NCI-H345 (cell line): Measurements from ENCODE around the gene C20orf141.
"Not testable (repeated sequence)": the region's sequence is repeated elsewhere in the genome, so short reads cannot be mapped to it uniquely, and the experiment has no call there.

Experiments
- DNase-seq: peaks from one replicate; lab custom pipeline; 2025; lab: John Stamatoyannopoulos, UW

The C20orf141 gene, protein sequence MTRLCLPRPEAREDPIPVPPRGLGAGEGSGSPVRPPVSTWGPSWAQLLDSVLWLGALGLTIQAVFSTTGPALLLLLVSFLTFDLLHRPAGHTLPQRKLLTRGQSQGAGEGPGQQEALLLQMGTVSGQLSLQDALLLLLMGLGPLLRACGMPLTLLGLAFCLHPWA

DNA sequence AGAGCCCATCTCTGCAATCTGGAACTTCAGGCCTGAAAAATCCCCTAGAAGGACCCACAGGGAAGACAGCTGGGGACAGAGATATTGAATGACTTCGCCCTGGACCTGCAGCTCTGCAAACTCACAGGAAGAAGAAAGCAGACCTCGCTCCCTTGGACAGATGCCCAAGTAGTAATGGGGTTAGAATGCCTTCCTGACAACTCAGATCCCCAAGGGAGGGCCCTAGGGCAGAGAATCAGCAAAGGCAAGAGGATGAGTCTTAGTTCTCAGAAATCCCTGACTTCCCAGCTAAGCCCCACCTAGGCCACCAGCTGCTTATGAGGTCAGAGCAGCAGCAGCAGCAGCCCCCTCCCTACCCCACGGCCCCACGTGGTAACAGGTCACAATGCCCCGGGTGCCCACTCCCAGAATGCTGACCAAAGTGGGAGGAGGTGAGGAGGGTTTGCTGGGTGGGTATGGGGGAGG is at the start of gene C20orf141:
Gene C20orf141 (plus strand): TSS at position 401 of the 465 bp plus-strand sequence. CDS start 198 bp downstream, outside the sequence.
- no peak for DNase-seq

DNA sequence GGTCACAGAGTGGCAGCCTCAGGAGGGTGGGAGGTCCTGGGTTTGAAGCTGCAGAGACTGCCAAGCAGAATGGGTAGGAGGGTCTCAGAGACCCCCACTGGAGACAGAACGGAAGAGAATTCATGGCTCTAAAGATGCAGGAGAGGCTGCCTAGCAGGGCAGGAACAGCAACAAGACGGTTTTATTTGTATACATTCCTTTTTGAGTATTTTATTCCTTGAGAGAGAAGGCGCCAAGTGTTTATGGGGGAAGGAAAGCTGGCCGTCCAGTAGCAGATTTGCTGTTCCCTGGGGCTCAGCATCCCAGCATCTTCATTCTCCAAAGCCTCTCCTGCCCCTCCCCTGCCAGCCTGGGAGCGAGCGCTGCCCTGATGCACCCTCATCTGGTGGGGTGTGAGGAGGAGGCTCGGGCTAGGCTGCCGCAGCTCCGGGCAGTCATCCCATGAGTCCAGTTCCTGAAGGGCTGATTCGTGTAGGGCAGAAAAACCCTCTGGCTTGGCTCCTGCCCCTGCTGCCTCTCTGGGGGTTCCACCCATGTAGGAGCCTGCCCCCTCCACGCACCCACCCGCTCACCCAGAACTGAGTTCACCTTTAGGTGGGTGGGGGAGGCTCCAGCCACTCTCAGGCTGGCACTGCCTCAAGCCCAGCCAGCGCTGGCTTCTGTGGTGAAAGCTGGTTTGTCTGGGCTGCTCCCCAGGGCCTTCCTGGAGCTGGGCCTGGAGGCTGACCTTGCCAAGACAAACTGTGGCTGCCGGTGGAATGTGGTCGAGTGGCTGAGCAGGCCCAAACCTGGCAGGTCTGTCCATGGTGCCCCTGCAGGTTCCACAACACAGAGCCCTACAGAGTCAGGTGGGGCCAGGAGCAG is 46.8 kb upstream of the C20orf141 start:
- no peak for DNase-seq

DNA sequence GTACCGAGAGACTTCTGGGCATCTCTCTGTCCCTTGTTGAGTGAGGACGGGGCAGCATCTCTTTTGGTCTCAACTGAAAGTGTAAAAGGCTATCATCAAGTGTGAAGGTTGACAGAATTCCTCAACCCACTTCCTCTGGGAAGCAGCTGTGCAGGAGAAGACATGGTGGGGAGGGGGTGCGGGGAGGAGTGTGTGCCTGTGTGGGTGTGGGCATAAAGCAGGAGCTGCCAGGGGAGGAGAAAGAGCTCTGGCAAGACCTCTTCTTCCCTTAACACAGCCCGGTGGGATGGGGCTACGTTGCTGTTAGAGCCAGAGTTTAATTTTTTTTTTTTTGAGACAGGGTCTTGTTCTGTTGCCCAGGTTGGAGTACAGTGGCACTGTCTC is 46.2 kb upstream of the C20orf141 start:
- no peak for DNase-seq

DNA sequence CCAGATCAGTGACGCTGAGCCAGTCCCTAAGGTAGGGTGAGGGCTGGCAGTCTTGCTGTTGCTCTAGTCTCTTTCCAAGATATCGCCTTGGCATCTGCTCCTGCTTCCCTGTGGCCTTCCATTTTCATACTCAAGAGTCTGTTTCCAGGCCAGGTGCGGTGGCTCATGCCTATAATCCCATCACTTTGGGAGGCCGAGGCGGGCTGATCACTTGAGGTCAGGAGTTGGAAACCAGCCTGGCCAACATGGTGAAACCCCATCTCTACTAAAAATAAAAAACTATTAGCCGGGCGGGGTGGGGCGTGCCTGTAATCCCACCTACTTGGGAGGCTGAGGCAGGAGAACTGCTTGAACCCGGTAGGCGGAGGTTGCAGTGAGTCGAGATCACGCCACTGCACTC is 44.7 kb upstream of the C20orf141 start:
- DNase-seq = not testable (repeated sequence)

DNA sequence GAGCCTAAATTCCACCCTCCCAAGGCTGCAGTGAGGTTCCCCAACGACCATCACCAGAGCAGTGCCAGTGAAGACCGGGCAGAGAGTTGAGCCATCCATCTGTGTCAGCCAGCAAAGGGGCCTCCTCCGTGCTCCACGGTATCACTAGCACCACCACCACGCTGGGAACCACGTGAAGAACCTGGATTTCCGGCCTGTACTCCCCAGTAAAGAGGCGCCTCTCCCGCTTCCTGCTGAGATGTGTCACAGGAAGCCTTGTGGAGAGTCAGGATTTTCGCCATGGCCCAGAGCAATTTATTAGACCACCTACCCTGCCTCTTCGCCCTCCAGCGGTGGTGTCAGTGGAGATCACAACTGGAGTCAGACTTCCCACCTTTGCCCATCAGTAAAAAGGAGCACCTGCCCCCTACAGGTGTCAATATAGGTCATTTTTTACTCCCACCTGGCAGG is 43.1 kb upstream of the C20orf141 start:
- no peak for DNase-seq

DNA sequence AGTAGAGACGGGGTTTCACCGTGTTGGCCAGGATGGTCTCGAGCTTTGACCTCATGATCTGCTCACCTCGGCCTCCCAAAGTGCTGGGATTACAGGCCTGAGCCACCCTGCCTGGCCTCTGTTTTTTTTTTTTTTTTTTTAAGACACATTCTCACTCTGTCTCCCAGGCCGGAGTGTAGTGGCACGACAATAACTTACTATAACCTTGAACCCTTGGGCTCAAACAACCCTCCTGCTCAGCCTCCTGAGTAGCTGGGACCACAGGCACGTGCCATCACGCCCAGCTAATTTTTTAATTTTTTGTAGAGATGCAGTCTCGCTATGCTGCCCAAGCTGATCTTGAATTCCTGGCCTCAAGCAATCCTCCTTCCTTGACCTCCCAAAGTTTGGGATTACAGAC is 41.0 kb upstream of the C20orf141 start:
- DNase-seq = no peak

DNA sequence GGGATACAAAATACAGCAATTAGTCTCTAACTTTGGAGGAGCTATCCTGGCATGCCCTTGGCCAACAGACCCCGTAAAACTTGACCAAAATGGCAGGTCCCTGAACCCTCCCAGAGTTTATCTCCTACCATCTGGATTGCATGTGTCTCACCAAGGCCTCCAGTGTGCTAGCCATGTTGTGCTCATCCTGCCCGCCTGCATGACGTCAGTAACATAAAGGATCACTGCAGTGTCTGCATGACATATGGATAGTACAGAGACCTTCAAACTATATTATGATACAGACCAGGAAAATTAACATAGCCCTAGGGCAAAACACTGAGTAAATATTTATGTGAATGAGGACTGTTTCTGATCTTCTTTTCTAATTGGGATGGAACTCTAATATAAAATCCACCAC is 39.6 kb upstream of the C20orf141 start:
- DNase-seq = no peak

DNA sequence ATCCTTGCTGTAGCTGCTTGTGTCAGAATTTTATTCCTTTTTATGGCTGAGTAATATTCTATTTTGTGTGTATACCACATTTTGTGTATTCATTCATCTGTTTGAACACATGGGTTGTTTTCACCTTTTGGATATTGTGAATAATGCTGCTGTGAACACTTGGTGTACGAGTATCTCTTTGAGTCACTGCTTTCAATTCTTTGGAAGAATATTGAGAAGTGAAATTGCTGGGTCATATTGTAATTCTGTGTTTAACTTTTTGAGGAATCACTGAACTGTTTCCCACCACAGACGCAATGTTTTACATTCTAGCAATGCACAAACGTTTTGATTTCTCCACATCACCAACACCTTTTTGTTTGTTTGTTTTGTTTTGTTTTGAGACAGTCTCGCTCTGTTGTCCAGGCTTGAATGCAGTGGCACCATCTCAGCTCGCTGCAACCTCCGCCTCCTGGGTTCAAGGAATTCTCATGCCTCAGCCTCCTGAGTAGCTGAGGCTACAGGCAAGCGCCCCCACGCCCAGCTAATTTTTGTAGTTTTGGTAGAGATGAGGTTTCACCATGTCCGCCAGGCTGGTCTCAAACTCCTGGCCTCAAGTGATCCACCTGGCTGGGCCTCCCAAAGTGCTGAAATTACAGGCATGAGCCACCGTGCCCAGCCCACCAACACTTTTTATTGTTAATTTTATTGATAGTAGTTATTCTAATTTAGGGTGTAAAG is 36.0 kb upstream of the C20orf141 start:
- DNase-seq = no peak

DNA sequence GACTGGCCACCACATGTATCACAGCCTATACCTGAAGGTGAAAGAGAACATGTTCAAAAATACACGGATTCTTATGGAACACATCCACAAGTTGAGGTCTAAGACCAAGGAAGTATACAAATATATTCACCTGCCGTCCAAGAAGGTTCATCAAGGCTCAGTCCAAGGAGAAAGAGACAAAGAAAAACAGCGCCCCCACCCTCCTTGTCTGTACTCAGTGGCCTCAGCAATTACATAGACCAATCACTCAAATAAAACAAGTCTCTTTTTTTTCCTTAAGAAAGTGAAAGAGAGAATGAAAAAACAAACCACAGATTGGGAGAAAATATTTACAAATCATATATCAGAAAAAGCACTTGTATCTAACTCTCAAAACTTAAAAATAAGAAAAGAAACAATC is 33.8 kb upstream of the C20orf141 start:
- no peak for DNase-seq

DNA sequence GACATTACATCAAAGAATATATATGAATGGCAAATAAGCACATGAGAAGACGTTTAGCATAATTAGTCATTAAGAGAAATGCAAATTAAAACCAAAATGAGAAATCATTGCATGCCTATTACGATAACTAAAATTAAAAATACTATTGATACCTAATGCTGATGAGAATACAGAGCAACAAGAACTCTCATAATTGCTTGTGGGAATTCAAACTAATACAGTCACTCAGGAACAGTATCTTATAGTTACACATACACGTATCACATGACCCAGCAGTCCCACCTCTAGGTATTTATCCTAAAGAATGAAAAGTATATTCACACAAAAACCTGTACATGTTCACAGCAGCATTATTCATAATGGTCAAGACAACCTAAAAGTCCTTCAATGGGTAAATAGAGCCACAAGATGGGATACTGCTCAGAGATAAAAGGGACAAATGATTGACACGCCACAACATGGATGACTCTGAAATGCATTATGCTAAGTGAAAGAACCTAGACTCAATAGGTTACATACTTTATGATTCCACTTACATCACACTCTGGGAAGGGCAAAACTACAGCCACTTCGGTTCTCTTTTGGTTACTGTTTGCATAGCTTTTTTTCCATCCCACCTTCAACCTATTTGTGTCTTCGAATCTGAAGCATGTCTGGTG is 30.8 kb upstream of the C20orf141 start:
- no peak for DNase-seq

DNA sequence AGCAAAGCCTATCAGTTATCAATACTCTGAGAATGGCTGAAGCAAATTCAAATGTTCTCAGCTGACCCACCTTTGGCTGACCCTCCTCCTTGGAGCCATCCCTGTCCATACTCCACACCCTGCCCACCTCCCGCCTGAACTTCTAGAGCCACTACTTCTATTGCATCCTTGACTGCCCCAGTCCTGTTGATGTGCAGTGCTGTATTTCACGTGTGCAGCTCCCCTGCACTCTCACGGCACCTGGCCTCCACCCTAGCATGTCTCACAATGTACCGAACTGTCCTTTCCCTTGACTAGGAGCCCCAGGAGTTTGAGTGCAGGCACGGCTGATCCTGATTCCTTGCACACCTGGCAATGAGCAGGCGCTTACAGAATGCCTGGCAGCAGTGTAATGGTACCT is 21.3 kb upstream of the C20orf141 start:
- no peak for DNase-seq

DNA sequence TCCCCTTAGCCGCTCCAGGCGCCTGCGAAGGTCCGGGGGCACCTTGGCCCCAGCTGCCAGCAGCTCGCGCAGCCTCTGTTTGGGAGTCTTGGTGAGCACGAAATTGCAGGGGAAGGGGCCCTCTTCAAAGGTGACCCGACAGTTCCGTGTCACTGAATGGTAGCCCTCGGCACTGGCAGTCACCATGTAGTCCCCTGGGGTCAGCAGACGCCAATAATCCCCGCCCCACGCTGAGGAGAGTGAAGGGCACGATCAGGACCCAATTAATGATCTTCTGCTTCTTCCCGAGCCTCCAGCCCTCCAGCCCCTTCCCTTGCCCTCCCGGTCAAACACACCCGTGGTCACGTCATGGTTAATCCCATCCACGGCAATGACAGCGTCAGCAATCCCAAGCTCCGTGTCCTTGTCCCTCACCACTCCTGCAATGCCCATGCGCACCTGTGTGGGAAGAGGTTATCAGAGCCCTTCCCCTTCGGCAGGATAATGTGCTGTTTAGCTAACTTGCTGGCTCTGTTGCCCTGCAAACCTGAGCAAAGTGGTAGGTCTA is 20.5 kb upstream of the C20orf141 start:
- no peak for DNase-seq

DNA sequence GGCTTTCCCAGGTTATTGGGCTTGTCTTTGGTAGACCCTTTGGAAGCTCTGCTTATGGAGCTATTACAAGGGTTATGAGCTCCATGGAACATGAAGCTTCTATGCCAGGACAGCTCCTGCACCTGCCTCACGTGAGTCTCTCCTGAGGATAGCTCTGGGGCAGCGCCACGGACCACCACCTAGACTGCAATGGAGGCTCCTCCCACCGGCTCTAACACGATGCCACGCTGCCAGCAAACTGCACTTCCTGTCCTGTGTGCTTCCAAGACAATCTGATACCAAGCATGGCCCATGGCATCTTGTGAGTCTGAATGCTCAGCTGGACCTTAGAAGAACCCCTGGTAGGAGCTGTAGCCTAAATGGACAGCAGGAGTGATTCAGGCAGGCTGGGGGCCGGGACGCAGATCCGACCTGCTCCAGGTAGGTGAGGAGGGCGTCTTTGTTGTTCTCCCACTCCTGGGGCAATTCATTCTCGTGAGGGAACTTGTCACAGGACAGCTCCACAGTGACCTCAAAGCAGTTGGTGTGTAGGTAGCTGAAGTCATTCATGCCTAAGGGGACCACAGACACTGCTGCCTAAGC is 19.8 kb upstream of the C20orf141 start:
- DNase-seq = no peak

DNA sequence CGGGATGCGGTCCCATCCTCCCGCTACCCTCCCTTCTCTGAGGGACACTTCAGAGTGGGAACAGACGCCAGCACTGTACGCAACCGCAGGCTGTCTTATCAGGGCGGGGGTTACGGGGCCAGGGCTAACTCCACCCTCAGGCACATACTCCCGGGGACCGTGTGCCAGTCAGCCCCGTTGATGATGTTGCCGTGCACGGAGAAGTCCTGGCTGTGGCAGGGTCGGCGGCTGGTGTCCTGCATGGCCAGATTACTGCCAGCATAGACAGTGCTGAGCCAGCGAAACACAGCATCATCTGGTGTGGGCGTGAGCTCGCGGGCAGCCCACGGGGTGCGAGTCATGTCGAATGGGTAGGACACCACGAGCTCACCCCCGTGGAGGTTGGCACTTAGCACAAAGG is 19.3 kb upstream of the C20orf141 start:
- DNase-seq = no peak

DNA sequence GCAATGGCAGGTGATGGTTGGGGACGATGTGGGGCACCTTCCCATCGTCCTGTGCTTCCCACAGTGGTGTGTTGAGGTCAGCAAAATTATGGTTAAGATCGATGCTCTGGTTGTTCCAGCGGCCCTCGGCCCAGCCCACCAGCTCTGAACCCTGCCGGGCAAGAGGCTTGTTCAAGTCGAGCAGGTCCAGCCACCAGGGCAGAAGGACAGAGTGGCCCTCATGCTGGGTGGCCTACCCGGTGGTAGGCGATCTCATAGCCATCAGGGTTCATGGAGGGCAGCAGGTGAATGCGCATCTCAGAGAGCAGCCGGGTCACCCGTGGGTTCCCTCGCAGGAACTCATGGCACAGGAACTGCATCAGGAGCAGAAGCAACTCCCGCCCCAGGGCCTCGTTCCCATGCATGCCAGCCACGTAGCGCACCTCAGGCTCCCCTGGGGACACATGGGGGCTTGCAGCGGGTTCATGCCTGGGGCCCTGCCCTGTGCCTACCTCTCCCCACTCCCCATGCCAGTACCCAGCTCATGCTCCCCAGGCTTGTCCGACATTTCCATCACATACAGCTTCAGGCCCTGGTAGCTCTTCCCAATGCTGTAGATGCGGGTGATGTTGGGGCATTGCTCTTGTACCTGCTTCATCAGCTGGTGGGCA is 18.7 kb upstream of the C20orf141 start:
- no peak for DNase-seq

DNA sequence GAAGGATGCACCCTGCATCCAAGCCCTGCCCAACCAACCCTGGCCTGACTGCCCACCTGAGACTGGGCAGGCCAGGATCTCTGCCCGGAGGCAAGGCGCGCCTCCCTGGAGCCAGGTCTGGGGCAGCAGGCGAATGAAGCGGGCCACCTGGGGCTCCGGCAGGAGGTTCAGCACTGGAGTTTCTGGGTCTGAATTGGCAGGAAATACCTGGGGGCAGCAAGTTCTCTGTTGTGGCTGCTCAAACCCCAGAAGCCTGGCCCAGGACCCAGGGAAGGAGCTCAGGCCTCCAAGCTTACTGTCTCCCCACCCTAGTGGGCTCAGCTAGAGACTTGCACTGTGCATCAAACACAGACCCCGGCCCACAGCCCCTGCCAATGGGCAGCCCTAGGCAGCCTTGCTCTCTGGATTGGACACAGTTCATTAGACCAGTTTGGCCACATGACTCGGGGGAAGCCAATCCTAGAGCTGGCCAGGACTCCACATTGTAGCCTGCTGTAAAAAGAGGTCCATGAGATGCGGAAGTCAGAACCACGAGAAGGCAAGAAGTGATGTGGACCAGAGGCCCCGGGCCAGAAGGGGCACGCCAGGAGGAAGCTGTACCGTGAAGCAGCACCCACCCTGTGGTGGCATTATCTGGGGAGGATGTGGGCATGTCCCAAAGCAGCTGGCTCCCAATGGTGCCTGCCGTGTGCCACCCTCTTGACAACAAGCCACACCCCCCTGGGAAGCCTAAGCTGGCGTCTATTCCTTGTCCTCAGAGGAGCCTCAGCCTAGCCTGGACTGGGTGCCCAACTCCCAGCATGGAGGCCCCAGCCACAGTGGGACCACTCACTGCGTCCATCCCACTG is 17.4 kb upstream of the C20orf141 start:
- DNase-seq = no peak

DNA sequence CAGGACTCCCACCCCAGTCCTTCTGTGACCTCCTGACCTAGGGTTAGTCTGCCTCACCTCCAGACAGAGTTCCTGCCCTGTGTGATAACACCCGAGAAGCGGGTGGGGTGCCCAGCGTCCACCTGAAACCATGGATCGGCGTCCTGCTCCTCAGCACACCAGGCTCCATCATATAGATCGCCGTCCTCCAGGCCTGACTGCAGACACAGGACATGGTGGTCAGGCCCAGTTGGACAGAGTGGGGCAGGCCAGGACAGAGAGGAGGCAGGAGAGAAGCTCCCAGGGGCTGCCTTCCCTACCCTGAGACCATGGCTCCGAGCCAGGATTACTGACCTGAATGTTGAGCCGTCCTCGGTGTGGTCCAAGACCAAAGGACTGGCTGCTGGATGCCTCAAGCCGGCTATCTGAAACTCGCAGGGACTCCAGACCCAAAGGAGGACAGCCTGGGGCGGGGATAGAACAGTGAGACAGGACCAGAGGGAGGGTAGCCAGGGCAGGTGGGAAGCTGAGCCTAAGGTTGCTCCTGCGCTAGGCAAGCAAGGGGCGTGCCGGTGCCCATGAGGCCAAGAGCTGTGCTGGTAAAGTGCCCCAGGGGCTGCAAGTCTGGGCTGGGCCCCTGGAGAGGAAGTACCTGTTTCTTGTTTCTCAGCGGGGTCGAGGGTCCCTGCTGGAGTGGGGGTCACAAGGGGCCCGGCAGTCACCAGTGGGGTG is 16.5 kb upstream of the C20orf141 start:
- DNase-seq = no peak

DNA sequence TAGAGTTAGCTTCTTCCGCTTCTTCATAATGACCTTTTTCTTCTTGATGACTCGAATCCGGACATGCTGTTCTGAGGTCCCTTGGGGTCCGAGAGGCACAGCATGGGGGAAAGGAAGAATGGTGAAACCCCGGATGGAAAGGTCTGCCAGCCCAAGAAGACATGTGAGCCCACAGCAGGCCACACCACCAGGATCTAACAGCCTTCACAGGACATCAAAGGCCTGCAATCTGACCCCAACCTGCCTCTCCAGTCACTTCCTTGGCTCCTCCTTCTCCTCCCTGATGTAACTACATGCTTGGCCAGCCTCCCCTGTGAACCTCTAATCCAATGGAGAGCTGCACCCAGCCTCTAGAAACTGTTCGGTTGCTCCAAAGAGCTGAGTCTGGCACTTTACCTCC is 16.0 kb upstream of the C20orf141 start:
- no peak for DNase-seq

DNA sequence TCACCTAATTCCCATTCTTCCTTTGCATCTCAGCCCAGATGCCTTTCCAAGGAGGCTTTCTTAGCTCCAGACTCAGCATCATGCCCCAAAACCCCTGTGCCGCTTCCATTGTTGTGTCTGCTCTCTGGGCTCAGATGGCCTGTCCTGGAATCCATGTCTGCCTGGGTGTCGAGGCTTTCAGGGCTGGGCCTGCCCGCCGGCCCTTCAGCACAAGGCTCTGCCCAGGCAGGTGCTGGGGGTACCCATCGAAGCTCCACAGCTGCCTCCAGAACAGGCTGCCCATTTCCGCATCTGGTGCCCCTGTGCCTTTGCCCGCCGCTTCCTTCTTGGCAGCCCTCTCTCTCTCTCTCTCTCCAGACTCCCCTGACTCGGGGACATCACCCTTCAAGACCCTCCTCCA is 15.5 kb upstream of the C20orf141 start:
- no peak for DNase-seq
